ENCODE measurements around the gene HPS1. TPM values are rescaled to one million over a fixed set of nuclear protein-coding genes. Genes with fewer than 3 reads are reported as not detected.

The HPS1 gene
- total and polyA plus RNA-seq, 2 of the 8 experiments (the other 6 are each of a cell fraction or from before 2014, with no cell fraction given): 38.7 to 61.7 TPM

DNA sequence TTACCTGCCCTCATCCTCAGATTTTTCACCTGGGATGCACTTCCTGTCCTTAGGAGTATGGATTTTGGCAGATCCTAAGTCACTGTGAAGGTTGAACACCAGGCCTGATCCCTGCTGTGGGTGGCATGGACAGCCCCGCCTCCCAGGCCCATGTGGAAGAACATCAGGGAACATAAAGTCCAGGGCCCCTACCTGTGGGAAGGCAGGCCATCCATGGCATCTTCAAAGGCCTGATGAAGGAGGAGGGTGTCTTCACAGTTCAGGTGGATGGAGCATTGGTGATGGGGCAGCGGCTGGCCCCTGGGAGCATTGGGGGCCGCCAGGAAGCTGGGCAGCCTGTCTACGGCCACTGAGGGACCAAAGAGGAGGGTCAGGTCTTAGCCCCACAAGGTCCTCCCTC lies 56.3 kb downstream of the HPS1 start (continued):
- TF ChIP-seq RBBP5 (IDR thresholded peaks at IDR 0.05; ENCODE audit: borderline replicate concordance, low read depth, low read length) (no peak), CHD2 (IDR thresholded peaks at IDR 0.05; ENCODE audit: low read length) (no peak), RAD21 (IDR thresholded peaks at IDR 0.05 in 1 of 2, conservative IDR thresholded peaks at IDR 0.05 in 1 of 2; ENCODE audit: low read depth in 2 of 2, low read length in 2 of 2) (no peak), SIN3A (conservative IDR thresholded peaks at IDR 0.05 in 1 of 2, IDR thresholded peaks at IDR 0.05 in 1 of 2; ENCODE audit: low read depth in 1 of 2, low read length in 2 of 2) (no peak)

Measured in H1 (cell line).